Measurements from ENCODE around the gene TRIM56.
"Not testable (repeated sequence)": the region's sequence is repeated elsewhere in the genome, so short reads cannot be mapped to it uniquely, and the experiment has no call there.

Gene TRIM56

DNA sequence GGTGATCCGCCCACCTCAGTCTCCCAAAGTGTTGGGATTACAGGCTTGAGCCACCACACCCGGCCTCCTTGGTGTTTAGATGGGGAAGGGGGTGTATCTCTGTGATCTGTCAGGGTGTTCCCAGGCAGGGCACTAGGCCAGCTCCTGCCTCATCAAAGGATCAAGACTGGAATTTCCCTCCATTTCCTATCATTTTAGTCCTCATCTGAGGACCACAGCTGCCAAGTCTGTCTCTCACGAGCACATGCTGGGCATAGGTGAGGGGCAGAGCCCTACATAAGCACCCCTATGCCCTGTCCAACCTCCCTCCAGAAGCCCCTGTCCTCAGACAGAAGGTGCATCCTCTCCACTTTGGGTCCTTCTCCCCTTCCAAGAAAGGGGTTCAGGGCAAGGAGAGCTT, 19.5 kb downstream of the TRIM56 start:
- Histone ChIP-seq H3K4me1 (ENCODE audit: insufficient read depth, low read length) (peaks cover 21% of the 10 kb centered on the region), H3K9me3 (ENCODE audit: insufficient read depth, low read depth, low read length) (no peaks in the 10 kb centered on the region), H3K36me3 (ENCODE audit: insufficient read depth, low read depth, low read length) (no peaks in the 10 kb centered on the region), H3K9ac (ENCODE audit: low read depth, low read length) (no peak overlapping the region), H3K27me3 (ENCODE audit: insufficient read depth, low read length) (no peaks in the 10 kb centered on the region), H3K4me3 (ENCODE audit: low read length) (no peak overlapping the region), H3K27ac (ENCODE audit: low read length) (no peak overlapping the region)

DNA sequence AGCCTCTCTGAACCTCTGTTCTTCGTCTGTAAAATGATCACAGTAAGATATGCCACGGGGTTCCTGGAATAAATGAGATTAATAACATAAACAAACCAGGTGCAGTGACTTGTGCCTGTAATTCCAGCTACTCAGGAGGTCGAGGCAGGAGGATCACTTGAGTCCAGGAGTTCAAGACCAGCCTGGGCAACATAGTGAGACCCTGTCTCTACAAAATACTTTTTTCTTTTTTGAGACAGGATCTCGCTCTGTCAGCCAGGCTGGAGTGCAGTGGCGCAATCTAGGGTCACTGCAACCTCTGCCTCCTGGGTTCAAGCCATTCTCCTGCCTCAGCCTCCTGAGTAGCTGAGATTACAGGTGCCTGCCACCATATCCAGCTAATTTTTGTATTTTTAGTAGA, 20.0 kb downstream of the TRIM56 start:
- H3K4me1 ChIP-seq (ENCODE audit: insufficient read depth, low read length): peaks cover 20% of the 10 kb centered on the region
- H3K9me3 ChIP-seq (ENCODE audit: insufficient read depth, low read depth, low read length); H3K27ac ChIP-seq (ENCODE audit: low read length); H3K4me3 ChIP-seq (ENCODE audit: low read length); H3K9ac ChIP-seq (ENCODE audit: low read depth, low read length); H3K36me3 ChIP-seq (ENCODE audit: insufficient read depth, low read depth, low read length); H3K27me3 ChIP-seq (ENCODE audit: insufficient read depth, low read length): not testable (repeated sequence)

DNA sequence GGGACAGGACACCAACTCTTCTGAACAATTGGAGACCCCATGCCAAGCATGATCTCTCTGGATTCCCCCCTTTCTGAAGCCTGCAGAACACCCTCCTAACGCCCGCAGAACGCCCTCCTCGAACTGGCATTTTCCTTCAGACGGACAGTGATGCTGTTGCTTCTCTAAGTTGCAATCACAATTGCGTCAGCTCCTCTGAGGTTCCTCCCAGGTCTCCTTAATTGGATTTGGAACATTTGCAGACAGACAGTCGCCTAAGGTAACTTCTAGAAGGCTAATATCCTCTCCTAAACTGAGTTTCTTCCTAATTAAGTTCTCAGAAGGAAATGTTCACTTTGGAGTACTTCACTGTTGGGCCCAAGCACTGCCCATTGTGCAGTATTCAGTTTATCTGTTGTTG, 21.1 kb downstream of the TRIM56 start:
- no peaks in the 10 kb centered on the region for H3K36me3 ChIP-seq (ENCODE audit: insufficient read depth, low read depth, low read length)
- H3K27ac ChIP-seq (ENCODE audit: low read length): no peak overlapping the region
- peaks cover 11% of the 10 kb centered on the region for H3K4me1 ChIP-seq (ENCODE audit: insufficient read depth, low read length)
- H3K9ac ChIP-seq (ENCODE audit: low read depth, low read length): no peak overlapping the region
- no peaks in the 10 kb centered on the region for H3K27me3 ChIP-seq (ENCODE audit: insufficient read depth, low read length)
- H3K9me3 ChIP-seq (ENCODE audit: insufficient read depth, low read depth, low read length): no peaks in the 10 kb centered on the region
- no peak overlapping the region for H3K4me3 ChIP-seq (ENCODE audit: low read length)

GRCh38 chr7:101108330-101108857, 23.1 kb downstream of the TRIM56 start:
- Histone ChIP-seq H3K9me3 (ENCODE audit: insufficient read depth, low read depth, low read length) (no peaks in the 10 kb centered on the region), H3K27ac (ENCODE audit: low read length) (no peak overlapping the region), H3K36me3 (ENCODE audit: insufficient read depth, low read depth, low read length) (no peaks in the 10 kb centered on the region), H3K27me3 (ENCODE audit: insufficient read depth, low read length) (no peaks in the 10 kb centered on the region), H3K4me3 (ENCODE audit: low read length) (no peak overlapping the region), H3K4me1 (ENCODE audit: insufficient read depth, low read length) (0 out of 2 replicates have a peak, but pooled peaks cover 5% of the 10 kb centered on the region), H3K9ac (ENCODE audit: low read depth, low read length) (no peak overlapping the region; the same call in 1 of the 2 replicates)

- Histone ChIP-seq H3K27me3 (ENCODE audit: insufficient read depth, low read length) (no peaks in the 10 kb centered on the region), H3K36me3 (ENCODE audit: insufficient read depth, low read depth, low read length) (no peaks in the 10 kb centered on the region), H3K4me1 (ENCODE audit: insufficient read depth, low read length) (0 out of 2 replicates have a peak, but pooled peaks cover 5% of the 10 kb centered on the region), H3K9me3 (ENCODE audit: insufficient read depth, low read depth, low read length) (no peaks in the 10 kb centered on the region), H3K9ac (ENCODE audit: low read depth, low read length) (no peak overlapping the region), H3K27ac (ENCODE audit: low read length) (no peak overlapping the region), H3K4me3 (ENCODE audit: low read length) (no peak overlapping the region)
These were observed 23.7 kb downstream of the TRIM56 start for GRCh38 chr7:101108961-101109360.

GRCh38 chr7:101109368-101109767, 24.1 kb downstream of the TRIM56 start:
- H3K4me3 ChIP-seq (ENCODE audit: low read length): no peak overlapping the region
- no peak overlapping the region for H3K27ac ChIP-seq (ENCODE audit: low read length)
- H3K9ac ChIP-seq (ENCODE audit: low read depth, low read length): no peak overlapping the region

DNA sequence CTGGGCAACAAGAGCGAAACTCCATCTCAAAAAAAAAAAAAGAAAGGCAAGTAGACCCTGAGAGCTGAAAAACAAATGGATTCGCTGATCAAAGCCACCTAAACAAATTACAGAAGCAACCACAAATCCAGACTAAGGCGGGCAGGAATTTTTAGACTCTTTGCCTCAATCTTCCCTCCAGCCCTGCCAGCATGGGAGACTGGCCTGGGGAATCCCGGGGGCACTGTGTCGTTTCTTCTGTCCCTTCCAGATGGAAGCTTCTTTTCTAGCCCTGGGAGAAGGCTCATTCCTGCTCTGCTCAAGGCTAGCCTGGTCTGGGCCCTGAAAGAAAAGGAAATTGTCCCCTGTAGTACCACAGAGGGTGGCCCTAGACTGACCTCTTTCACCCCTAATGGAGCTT, 26.0 kb downstream of the TRIM56 start:
- no peak overlapping the region for H3K9ac ChIP-seq (ENCODE audit: low read depth, low read length)
- H3K27me3 ChIP-seq (ENCODE audit: insufficient read depth, low read length): no peaks in the 10 kb centered on the region
- no peak overlapping the region for H3K4me3 ChIP-seq (ENCODE audit: low read length)
- no peak overlapping the region for H3K27ac ChIP-seq (ENCODE audit: low read length)
- no peaks in the 10 kb centered on the region for H3K9me3 ChIP-seq (ENCODE audit: insufficient read depth, low read depth, low read length)
- H3K4me1 ChIP-seq (ENCODE audit: insufficient read depth, low read length): 0 out of 2 replicates have a peak, but pooled peaks cover 5% of the 10 kb centered on the region
- no peaks in the 10 kb centered on the region for H3K36me3 ChIP-seq (ENCODE audit: insufficient read depth, low read depth, low read length)

More at GRCh38 chr7:101109368-101109767, 24.1 kb downstream of the TRIM56 start:
- no peaks in the 10 kb centered on the region for H3K9me3 ChIP-seq (ENCODE audit: insufficient read depth, low read depth, low read length)
- H3K36me3 ChIP-seq (ENCODE audit: insufficient read depth, low read depth, low read length): no peaks in the 10 kb centered on the region
- 0 out of 2 replicates have a peak, but pooled peaks cover 5% of the 10 kb centered on the region for H3K4me1 ChIP-seq (ENCODE audit: insufficient read depth, low read length)
- no peaks in the 10 kb centered on the region for H3K27me3 ChIP-seq (ENCODE audit: insufficient read depth, low read length)

GRCh38 chr7:101112233-101112632, 27.0 kb downstream of the TRIM56 start:
- Histone ChIP-seq H3K27ac (ENCODE audit: low read length) (no peak overlapping the region), H3K36me3 (ENCODE audit: insufficient read depth, low read depth, low read length) (no peaks in the 10 kb centered on the region), H3K9me3 (ENCODE audit: insufficient read depth, low read depth, low read length) (no peaks in the 10 kb centered on the region), H3K9ac (ENCODE audit: low read depth, low read length) (no peak overlapping the region), H3K4me1 (ENCODE audit: insufficient read depth, low read length) (0 out of 2 replicates have a peak, but pooled peaks cover 5% of the 10 kb centered on the region), H3K27me3 (ENCODE audit: insufficient read depth, low read length) (no peaks in the 10 kb centered on the region), H3K4me3 (ENCODE audit: low read length) (no peak overlapping the region)

DNA sequence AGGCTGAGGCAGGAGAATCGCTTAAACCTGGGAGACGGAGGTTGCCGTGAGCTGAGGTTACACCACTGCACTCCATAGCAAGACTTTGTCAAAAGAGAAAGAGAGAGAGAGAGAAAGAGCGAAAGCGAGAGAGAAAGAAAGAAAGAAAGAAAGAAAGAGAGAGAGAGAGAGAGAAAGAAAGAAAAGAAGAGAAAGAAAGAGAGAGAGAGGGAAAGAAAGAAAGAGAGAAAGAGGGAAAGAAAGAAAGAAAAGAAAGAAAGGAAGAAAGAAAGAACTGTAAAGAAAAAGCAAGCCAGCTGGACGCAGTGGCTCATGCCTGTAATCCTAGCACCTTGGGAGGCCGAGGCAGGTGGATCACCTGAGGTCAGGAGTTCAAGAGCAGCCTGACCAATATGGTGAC, 27.9 kb downstream of the TRIM56 start:
- not testable (repeated sequence) for H3K4me3 ChIP-seq (ENCODE audit: low read length); H3K4me1 ChIP-seq (ENCODE audit: insufficient read depth, low read length); H3K36me3 ChIP-seq (ENCODE audit: insufficient read depth, low read depth, low read length); H3K27ac ChIP-seq (ENCODE audit: low read length); H3K27me3 ChIP-seq (ENCODE audit: insufficient read depth, low read length); H3K9ac ChIP-seq (ENCODE audit: low read depth, low read length); H3K9me3 ChIP-seq (ENCODE audit: insufficient read depth, low read depth, low read length)

GRCh38 chr7:101113836-101114235, 28.6 kb downstream of the TRIM56 start:
- H3K9me3 ChIP-seq (ENCODE audit: insufficient read depth, low read depth, low read length): no peaks in the 10 kb centered on the region
- no peaks in the 10 kb centered on the region for H3K36me3 ChIP-seq (ENCODE audit: insufficient read depth, low read depth, low read length)
- no peak overlapping the region for H3K27ac ChIP-seq (ENCODE audit: low read length)
- no peaks in the 10 kb centered on the region for H3K4me1 ChIP-seq (ENCODE audit: insufficient read depth, low read length)
- no peak overlapping the region for H3K4me3 ChIP-seq (ENCODE audit: low read length)
- no peaks in the 10 kb centered on the region for H3K27me3 ChIP-seq (ENCODE audit: insufficient read depth, low read length)
- no peak overlapping the region for H3K9ac ChIP-seq (ENCODE audit: low read depth, low read length)

DNA sequence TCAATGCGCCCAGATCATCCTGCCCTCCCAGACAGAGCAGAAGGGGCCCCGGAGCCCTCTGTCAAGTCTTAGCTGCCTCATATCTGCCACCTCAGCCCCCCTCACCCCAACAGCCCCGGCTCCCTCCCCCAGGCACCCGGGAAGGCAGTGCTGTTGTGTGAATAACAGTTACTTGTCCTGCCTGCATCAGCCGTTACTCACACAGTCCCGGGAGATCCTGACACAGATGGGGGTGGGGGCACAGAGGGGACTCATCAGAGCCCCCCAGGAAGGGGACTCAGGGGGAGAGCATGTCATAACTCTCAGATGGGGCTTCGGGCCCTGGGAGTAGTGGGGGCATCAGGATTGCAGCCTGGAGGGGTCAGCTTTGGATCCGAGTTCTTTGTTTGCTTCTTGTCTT, 29.2 kb downstream of the TRIM56 start:
- Histone ChIP-seq H3K9me3 (ENCODE audit: insufficient read depth, low read depth, low read length) (no peaks in the 10 kb centered on the region), H3K4me3 (ENCODE audit: low read length) (no peak overlapping the region), H3K4me1 (ENCODE audit: insufficient read depth, low read length) (no peaks in the 10 kb centered on the region), H3K27me3 (ENCODE audit: insufficient read depth, low read length) (no peaks in the 10 kb centered on the region), H3K9ac (ENCODE audit: low read depth, low read length) (no peak overlapping the region), H3K27ac (ENCODE audit: low read length) (no peak overlapping the region), H3K36me3 (ENCODE audit: insufficient read depth, low read depth, low read length) (no peaks in the 10 kb centered on the region)

- no peaks in the 10 kb centered on the region for H3K9me3 ChIP-seq (ENCODE audit: insufficient read depth, low read depth, low read length)
- H3K36me3 ChIP-seq (ENCODE audit: insufficient read depth, low read depth, low read length): no peaks in the 10 kb centered on the region
- H3K27ac ChIP-seq (ENCODE audit: low read length): no peak overlapping the region
- no peak overlapping the region for H3K9ac ChIP-seq (ENCODE audit: low read depth, low read length)
- H3K4me3 ChIP-seq (ENCODE audit: low read length): no peak overlapping the region
- H3K27me3 ChIP-seq (ENCODE audit: insufficient read depth, low read length): no peaks in the 10 kb centered on the region
- H3K4me1 ChIP-seq (ENCODE audit: insufficient read depth, low read length): no peaks in the 10 kb centered on the region
These were observed 29.9 kb downstream of the TRIM56 start for GRCh38 chr7:101115215-101115614.

Measured in iPS-20b (cell line).